Astrocyte of the cerebellum (primary cell): ENCODE results near the gene PNPLA8.

ENCODE experiments used
- DNase-seq: peaks from one replicate; pipeline ENCODE4 v3.0.0-alpha.2; 2011; ENCODE audit warnings: low read depth
- H3K4me3 ChIP-seq: 2 replicates; pipeline ENCODE4 v1.5.1; 2011; ENCODE audit warnings: mild to moderate bottlenecking, low read depth, low read length, moderate library complexity
- in situ Hi-C: cut with HindIII; loops from 2 replicates; pipeline ENCODE4 v1.10.0; 2017; ENCODE audit warnings: low sequenced_read_pairs
- TF ChIP-seq, protein P1 (sequence below): IDR thresholded peaks from 2 replicates; pipeline ENCODE4 v1.5.1; 2012; ENCODE audit warnings: low read length, low read depth, moderate library complexity, mild to moderate bottlenecking; ENCODE audit errors: missing control alignments

PNPLA8 gene

DNA sequence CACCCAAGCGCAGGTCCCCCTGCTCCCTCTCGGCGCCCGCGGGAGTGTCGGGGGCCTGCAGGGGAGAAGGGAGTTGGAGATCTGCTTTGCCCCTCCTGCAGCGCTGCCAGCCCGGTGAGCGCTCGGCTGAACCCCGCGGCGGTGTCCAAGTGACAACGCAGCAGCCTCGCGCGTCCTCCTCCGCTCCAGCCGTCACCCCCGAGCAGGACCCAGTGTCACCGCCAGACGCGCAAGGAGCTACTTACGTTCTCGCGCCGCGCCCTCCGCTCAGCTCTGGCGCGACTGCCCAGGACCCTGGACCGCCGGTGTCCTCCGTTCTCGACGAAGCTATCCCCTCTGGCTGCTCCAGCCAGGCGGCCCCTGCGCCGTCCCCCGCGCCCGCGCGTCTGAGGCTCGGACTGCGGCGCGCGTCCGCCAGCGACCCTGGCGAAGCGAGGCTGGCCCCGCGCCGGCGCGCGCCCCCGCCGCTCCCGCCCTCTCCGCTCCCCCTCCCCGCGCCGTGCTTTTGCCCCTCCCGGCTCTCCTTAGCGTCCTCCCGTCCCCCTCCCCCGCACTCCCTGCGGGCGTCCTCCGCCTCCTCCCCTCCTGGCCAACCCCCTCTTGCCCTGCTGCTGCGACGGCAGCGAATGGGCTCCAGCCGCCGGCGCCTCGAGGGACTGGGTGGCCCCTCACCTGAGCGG lies 69.8 kb downstream of the PNPLA8 start, which contains the start of gene NRCAM:
TSS of gene NRCAM (minus strand) at position 439 of the 680 bp plus-strand sequence. CDS start 216,372 bp downstream, outside the sequence.
- TF ChIP-seq, protein P1, sequence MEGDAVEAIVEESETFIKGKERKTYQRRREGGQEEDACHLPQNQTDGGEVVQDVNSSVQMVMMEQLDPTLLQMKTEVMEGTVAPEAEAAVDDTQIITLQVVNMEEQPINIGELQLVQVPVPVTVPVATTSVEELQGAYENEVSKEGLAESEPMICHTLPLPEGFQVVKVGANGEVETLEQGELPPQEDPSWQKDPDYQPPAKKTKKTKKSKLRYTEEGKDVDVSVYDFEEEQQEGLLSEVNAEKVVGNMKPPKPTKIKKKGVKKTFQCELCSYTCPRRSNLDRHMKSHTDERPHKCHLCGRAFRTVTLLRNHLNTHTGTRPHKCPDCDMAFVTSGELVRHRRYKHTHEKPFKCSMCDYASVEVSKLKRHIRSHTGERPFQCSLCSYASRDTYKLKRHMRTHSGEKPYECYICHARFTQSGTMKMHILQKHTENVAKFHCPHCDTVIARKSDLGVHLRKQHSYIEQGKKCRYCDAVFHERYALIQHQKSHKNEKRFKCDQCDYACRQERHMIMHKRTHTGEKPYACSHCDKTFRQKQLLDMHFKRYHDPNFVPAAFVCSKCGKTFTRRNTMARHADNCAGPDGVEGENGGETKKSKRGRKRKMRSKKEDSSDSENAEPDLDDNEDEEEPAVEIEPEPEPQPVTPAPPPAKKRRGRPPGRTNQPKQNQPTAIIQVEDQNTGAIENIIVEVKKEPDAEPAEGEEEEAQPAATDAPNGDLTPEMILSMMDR = no peak
- DNase-seq = no peak
- peak within 1 kb of the TSS; percentile 59 for H3K4me3 ChIP-seq
- in situ Hi-C loops = no loop called here

DNA sequence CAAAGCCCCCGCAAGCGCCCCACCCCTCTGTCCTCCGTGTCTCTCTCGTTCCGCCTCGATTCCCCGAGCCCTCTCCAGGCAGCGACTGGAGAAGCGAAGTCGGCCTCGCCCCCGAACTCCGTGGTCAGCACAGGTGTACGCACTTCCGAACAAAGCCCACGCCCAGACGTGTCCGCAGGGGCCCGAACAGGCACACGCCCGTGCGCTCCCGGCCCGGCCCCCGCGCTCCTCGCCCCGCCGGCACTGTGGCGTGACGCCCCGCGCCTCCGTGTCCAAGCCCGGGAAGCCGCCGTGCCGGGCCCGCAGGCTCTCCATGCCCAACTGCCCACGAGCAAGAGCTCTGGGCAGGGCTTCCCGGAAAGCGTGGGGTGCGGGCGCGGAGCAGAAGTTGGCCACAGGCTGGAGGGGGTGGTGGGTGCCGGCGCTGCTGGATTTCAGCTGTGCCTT lies 70.4 kb downstream of the PNPLA8 start:
- H3K4me3 ChIP-seq = peak overlapping the region; percentile 59
- in situ Hi-C loops = no loop called here
- TF ChIP-seq, protein P1 = no peak
- DNase-seq = no peak

DNA sequence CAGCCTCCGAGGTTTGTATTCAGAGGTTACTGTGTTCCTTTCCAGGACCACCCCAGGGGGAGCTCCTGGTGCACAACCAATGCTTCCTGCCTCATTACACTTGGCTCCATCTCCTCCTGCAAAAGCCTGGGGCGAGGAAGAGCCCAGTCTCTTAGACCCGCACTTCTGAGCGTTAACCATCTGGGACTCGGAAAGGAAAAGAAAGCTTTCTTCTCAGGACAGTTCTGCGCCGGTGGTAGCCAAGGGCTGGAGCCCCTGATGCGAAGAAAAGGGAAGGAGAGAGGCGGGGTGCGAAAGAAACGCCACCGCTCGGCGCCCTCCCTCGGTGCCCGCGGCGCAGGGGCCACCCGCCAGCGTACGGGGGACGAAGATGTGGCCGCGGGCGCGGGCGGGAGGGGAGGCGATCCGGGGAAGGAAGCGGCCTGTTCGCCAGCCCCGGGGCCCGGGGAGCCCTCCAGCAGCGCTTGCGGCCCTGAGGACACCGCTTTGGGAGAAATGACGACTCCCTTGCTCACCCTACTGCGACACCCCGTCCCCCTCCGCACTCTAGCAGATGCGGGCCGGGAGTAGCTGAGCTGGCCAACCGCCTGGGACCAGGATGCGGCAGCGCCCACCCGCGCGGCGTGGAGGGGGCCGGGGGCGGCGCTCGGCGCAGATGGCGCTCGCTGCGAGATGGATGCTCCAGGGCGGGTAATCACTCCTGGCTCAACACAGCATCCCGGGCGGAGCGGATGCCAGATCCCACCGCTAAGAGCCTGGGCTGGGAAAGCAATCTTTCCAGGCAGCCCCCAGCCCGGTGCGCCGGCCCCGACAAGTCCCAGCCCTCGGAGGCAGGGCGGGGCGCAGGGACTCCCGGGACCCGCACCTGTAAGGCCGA lies 71.0 kb downstream of the PNPLA8 start:
- TF ChIP-seq, protein P1 = no peak
- DNase-seq = peak; percentile 18
- H3K4me3 ChIP-seq = peak overlapping the region; percentile 59
- in situ Hi-C loops = no loop called here

DNA sequence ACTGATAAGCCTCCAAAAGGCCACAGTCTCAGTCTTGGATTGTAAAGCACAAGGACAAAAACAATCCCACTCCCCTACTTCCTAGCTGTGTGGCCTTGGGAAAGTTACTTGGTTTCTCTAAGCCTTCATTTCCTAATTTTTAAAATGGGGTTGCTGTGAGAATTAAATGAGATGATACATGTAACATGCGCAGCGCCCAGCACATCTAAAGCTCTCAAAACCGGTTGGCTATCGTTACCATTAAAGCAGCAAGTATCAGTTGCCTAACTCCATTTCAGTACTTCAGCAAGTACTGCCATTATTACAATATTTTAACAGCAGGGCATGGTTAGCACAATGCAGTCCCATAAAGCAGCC lies 71.6 kb downstream of the PNPLA8 start:
- in situ Hi-C loops = no loop called here
- peak overlapping the region; percentile 59 for H3K4me3 ChIP-seq

DNA sequence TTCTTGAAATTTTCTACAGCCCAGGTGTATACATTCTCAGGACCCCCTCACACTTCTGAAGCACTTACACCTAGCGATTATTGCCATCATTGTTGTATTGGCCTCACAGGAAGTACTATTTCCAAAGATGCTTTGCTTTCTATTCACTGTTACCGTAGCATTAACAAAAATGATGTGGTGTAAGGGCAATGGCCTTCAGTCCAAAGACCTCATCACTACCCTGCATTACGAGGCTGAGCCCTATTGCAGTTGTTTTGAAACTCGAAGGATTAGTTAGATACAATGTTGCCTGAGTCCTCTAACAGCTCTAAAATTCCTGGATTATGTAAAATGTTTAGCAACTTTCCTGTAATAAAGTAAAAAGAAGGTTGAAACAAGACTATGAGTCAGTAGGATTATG lies 72.6 kb downstream of the PNPLA8 start:
- in situ Hi-C loops = no loop called here
- DNase-seq = no peak
- TF ChIP-seq, protein P1 = no peak
- no peak overlapping the region for H3K4me3 ChIP-seq

More for the DNA sequence above, 71.6 kb downstream of the PNPLA8 start:
- DNase-seq = no peak
- TF ChIP-seq, protein P1 = no peak

DNA sequence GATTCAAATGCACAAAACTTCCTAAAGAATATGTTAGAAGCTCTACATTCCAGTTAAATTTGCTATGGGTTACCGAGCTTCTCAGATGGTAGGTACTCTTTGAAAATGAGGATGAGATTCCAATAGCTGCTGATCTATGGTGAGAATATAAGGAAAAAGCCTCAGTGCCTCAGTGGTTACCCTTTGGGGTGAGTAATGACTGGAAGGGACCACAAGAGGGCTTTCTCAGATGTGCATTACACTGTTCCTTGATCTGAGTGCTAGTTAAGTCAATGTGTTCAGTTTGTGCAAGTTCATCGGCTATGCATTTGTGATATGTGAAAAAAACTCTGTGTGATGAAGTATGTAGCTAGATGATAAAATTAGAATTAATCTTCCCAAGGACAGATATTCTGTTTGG lies 73.2 kb downstream of the PNPLA8 start:
- DNase-seq = no peak
- in situ Hi-C loops = no loop called here
- no peak overlapping the region for H3K4me3 ChIP-seq
- TF ChIP-seq, protein P1 = peak; percentile 68
